Ecto neural progenitor cell (in vitro differentiated cells): Measurements from ENCODE around the gene STRN3.
"Not testable (repeated sequence)": the region's sequence is repeated elsewhere in the genome, so short reads cannot be mapped to it uniquely, and the experiment has no call there.

Experiments
- DNase-seq: peaks from one replicate; pipeline ENCODE4 v3.0.0-alpha.2; 2018; ENCODE audit warnings: low spot score

Gene STRN3

GRCh38 chr14:31026077-31026449, at the start of gene STRN3:
Gene STRN3 (minus strand): TSS chr14:31026379. CDS start chr14:31026185, 194 bp downstream.
- no peak for DNase-seq

- no peak for DNase-seq
Observed at GRCh38 chr14:31075144-31075543, 49.0 kb upstream of the STRN3 start.

- no peak for DNase-seq
Observed at GRCh38 chr14:31071151-31071550, 45.0 kb upstream of the STRN3 start.

GRCh38 chr14:31070431-31070830, 44.3 kb upstream of the STRN3 start:
- DNase-seq, result no peak

- DNase-seq, result no peak
Observed at GRCh38 chr14:31069343-31069742, 43.2 kb upstream of the STRN3 start.

- no peak for DNase-seq
Observed at GRCh38 chr14:31068235-31068634, 42.1 kb upstream of the STRN3 start.

- DNase-seq, result not testable (repeated sequence)
Observed at GRCh38 chr14:31062908-31063307, 36.7 kb upstream of the STRN3 start.

GRCh38 chr14:31060253-31060875, 34.2 kb upstream of the STRN3 start:
- no peak for DNase-seq

- no peak for DNase-seq
Observed at GRCh38 chr14:31059152-31059924, 33.2 kb upstream of the STRN3 start.

GRCh38 chr14:31057701-31058364, 31.7 kb upstream of the STRN3 start:
- DNase-seq, result no peak

- DNase-seq, result no peak
Observed at GRCh38 chr14:31057035-31057434, 30.9 kb upstream of the STRN3 start.

GRCh38 chr14:31052905-31053586, 26.9 kb upstream of the STRN3 start:
- DNase-seq, result not testable (repeated sequence)

- no peak for DNase-seq
Observed at GRCh38 chr14:31051511-31051910, 25.3 kb upstream of the STRN3 start.

GRCh38 chr14:31051023-31051422, 24.8 kb upstream of the STRN3 start:
- DNase-seq, result no peak

- DNase-seq, result no peak
Observed at GRCh38 chr14:31047503-31047902, 21.3 kb upstream of the STRN3 start.

GRCh38 chr14:31045501-31046080, 19.4 kb upstream of the STRN3 start:
- no peak for DNase-seq

- DNase-seq, result no peak
Observed at GRCh38 chr14:31043379-31043778, 17.2 kb upstream of the STRN3 start.

- not testable (repeated sequence) for DNase-seq
Observed at GRCh38 chr14:31042893-31043292, 16.7 kb upstream of the STRN3 start.

GRCh38 chr14:31042300-31042699, 16.1 kb upstream of the STRN3 start:
- no peak for DNase-seq

GRCh38 chr14:31038521-31039166, 12.5 kb upstream of the STRN3 start:
- no peak for DNase-seq

- no peak for DNase-seq
Observed at GRCh38 chr14:31037709-31038221, 11.6 kb upstream of the STRN3 start.
